Measurements from ENCODE around the gene TCEA2. TPM values are rescaled to one million over a fixed set of nuclear protein-coding genes. Genes with fewer than 3 reads are reported as not detected.
A peak's percentile ranks its signal among the peaks of the same experiment; 100 is the strongest.

The TCEA2 gene
- total and polyA plus RNA-seq, 2 of the 13 experiments (the other 11 are each of a cell fraction or from before 2014, with no cell fraction given), result 28.1 to 33.7 TPM

GRCh38 chr20:64040231-64041039, 22.6 kb upstream of the TCEA2 start (continued):
- no peak for TF ChIP-seq PBX2 (CRISPR knock-in tag; IDR thresholded peaks at IDR 0.05)
- no peak for TF ChIP-seq ZSCAN22 (CRISPR knock-in tag; IDR thresholded peaks at IDR 0.05)
- TF ChIP-seq HOXA5 (CRISPR knock-in tag; IDR thresholded peaks at IDR 0.05), result no peak
- no peak for TF ChIP-seq ZNF615 (CRISPR knock-in tag; IDR thresholded peaks at IDR 0.05; ENCODE audit: borderline replicate concordance)
- TF ChIP-seq HINFP (CRISPR knock-in tag; IDR thresholded peaks at IDR 0.05; ENCODE audit: low read depth), result peak; percentile 56; the same call in 1 of the 2 replicates
- TF ChIP-seq IKZF1 (IDR thresholded peaks at IDR 0.05), result no peak
- TF ChIP-seq MBNL3 (CRISPR knock-in tag; conservative IDR thresholded peaks at IDR 0.05), result no peak
- no peak; the same call in 1 of the 2 replicates for TF ChIP-seq MBD4 (IDR thresholded peaks at IDR 0.05; ENCODE audit: borderline replicate concordance, low read length)
- 0 out of 2 replicates have a peak, but pooled peaks have one; percentile 10 for TF ChIP-seq NFIB (CRISPR knock-in tag; IDR thresholded peaks at IDR 0.05; ENCODE audit: borderline replicate concordance)
- TF ChIP-seq ZFP90 (CRISPR knock-in tag; IDR thresholded peaks at IDR 0.05; ENCODE audit: borderline replicate concordance), result no peak; the same call in 1 of the 2 replicates
- TF ChIP-seq STAT5B (CRISPR knock-in tag; IDR thresholded peaks at IDR 0.05), result peak; percentile 33; the same call in 1 of the 2 replicates
- TF ChIP-seq POLR2AphosphoS5 (IDR thresholded peaks at IDR 0.05; ENCODE audit: low read depth, low read length), result peak; percentile 55
- TF ChIP-seq GTF3A (CRISPR knock-in tag; conservative IDR thresholded peaks at IDR 0.05), result peak; percentile 6; the same call in 1 of the 2 replicates
- TF ChIP-seq ETV5 (CRISPR knock-in tag; IDR thresholded peaks at IDR 0.05; ENCODE audit: borderline replicate concordance), result no peak
- 0 out of 2 replicates have a peak, but pooled peaks have one; percentile 36 for TF ChIP-seq IKZF5 (CRISPR knock-in tag; IDR thresholded peaks at IDR 0.05)
- TF ChIP-seq HOXA7 (CRISPR knock-in tag; IDR thresholded peaks at IDR 0.05), result no peak
- peak; percentile 12; the same call in 1 of the 2 replicates for TF ChIP-seq SSRP1 (CRISPR knock-in tag; IDR thresholded peaks at IDR 0.05)
- TF ChIP-seq ZNF841 (CRISPR knock-in tag; IDR thresholded peaks at IDR 0.05; ENCODE audit: borderline replicate concordance), result no peak
- TF ChIP-seq ZNF878 (CRISPR knock-in tag; IDR thresholded peaks at IDR 0.05), result no peak
- TF ChIP-seq ZNF296 (CRISPR knock-in tag; conservative IDR thresholded peaks at IDR 0.05), result peak; percentile 64; the same call in 1 of the 2 replicates
- TF ChIP-seq CHCHD3 (CRISPR knock-in tag; IDR thresholded peaks at IDR 0.05), result no peak
- no peak for TF ChIP-seq NFE2L2 (IDR thresholded peaks at IDR 0.05; ENCODE audit: low read length)
- no peak for TF ChIP-seq ZFAT (CRISPR knock-in tag; conservative IDR thresholded peaks at IDR 0.05)
- no peak for TF ChIP-seq ZBTB44 (CRISPR knock-in tag; IDR thresholded peaks at IDR 0.05)
- TF ChIP-seq ZBTB7A (CRISPR knock-in tag; IDR thresholded peaks at IDR 0.05), result peak; percentile 67
- TF ChIP-seq ZNF317 (CRISPR knock-in tag; IDR thresholded peaks at IDR 0.05), result peak; percentile 57
